NB4 (cell line): ENCODE measurements around the gene PAM.

Source experiments
- DNase-seq: peaks from one replicate; pipeline ENCODE4 v3.0.0; 2010; ENCODE audit warnings: low read depth
- H3K4me3 ChIP-seq: one replicate; pipeline ENCODE4 v1.5.1; 2011; ENCODE audit warnings: mild to moderate bottlenecking, low read depth, low read length, moderate library complexity
- MAX ChIP-seq: IDR thresholded peaks from 2 replicates; pipeline ENCODE4 v1.6.1; 2011; ENCODE audit warnings: low read depth, low read length
- MYC ChIP-seq: IDR thresholded peaks from 2 replicates; pipeline ENCODE4 v1.6.1; 2011; ENCODE audit warnings: low read depth, low read length
- POLR2A ChIP-seq: IDR thresholded peaks from 2 replicates; pipeline ENCODE4 v1.6.1; 2011; ENCODE audit warnings: mild to moderate bottlenecking; ENCODE audit not compliant: insufficient read length; ENCODE audit errors: extremely low read depth
- TF ChIP-seq, protein P1 (sequence below): IDR thresholded peaks from one replicate; pipeline ENCODE4 v1.5.1; 2012; ENCODE audit warnings: low read depth, low read length

PAM gene

GRCh38 chr5:102737161-102737560 lies 17.9 kb upstream of the PAM start:
- TF ChIP-seq MAX (no peak), POLR2A (no peak), MYC (no peak)
- TF ChIP-seq, protein P1, sequence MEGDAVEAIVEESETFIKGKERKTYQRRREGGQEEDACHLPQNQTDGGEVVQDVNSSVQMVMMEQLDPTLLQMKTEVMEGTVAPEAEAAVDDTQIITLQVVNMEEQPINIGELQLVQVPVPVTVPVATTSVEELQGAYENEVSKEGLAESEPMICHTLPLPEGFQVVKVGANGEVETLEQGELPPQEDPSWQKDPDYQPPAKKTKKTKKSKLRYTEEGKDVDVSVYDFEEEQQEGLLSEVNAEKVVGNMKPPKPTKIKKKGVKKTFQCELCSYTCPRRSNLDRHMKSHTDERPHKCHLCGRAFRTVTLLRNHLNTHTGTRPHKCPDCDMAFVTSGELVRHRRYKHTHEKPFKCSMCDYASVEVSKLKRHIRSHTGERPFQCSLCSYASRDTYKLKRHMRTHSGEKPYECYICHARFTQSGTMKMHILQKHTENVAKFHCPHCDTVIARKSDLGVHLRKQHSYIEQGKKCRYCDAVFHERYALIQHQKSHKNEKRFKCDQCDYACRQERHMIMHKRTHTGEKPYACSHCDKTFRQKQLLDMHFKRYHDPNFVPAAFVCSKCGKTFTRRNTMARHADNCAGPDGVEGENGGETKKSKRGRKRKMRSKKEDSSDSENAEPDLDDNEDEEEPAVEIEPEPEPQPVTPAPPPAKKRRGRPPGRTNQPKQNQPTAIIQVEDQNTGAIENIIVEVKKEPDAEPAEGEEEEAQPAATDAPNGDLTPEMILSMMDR: no peak
- H3K4me3 ChIP-seq: no peak overlapping the region

DNA sequence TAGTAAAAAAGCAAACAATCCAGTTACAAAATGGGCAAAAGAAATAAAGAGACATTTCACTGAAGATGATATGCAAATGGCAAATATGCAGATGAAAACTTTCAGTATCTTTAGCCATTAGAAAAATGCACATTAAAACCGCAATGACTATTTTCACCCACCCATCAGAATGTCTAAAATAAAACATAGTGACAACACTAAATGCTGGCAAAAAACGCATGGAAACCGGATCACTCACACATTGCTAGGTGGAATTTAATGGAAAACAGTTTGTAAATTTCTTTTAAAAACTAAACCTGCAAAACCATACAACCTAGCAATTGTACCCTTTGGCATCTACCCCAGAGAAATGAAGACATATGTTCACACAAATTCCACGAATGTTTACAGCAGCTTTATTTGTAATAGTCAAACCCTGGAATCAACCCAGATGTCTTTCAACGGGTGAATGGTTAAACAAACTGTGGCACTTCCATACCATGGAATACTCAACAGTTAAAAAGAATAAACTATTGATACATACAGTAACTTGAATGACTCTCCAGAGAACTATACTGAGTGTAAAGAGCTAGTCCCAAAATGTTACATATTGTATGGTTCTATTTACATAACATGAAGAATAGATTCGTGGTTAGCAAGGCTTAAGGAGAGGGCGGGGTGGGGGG lies 17.2 kb upstream of the PAM start:
- TF ChIP-seq MAX (no peak), POLR2A (no peak), MYC (no peak)
- TF ChIP-seq, protein P1: no peak
- no peak overlapping the region for H3K4me3 ChIP-seq
- no peak for DNase-seq

More at GRCh38 chr5:102737161-102737560, 17.9 kb upstream of the PAM start:
- DNase-seq: no peak

GRCh38 chr5:102740515-102740914 lies 14.6 kb upstream of the PAM start:
- no peak overlapping the region for H3K4me3 ChIP-seq
- DNase-seq: no peak
- TF ChIP-seq MAX (no peak), MYC (no peak), POLR2A (no peak)
- TF ChIP-seq, protein P1: no peak

- no peak overlapping the region for H3K4me3 ChIP-seq
- TF ChIP-seq, protein P1: no peak
- no peak for TF ChIP-seq POLR2A
- no peak for TF ChIP-seq MAX
- no peak for TF ChIP-seq MYC
- DNase-seq: no peak
Measured at GRCh38 chr5:102742215-102742614, 12.9 kb upstream of the PAM start.

DNA sequence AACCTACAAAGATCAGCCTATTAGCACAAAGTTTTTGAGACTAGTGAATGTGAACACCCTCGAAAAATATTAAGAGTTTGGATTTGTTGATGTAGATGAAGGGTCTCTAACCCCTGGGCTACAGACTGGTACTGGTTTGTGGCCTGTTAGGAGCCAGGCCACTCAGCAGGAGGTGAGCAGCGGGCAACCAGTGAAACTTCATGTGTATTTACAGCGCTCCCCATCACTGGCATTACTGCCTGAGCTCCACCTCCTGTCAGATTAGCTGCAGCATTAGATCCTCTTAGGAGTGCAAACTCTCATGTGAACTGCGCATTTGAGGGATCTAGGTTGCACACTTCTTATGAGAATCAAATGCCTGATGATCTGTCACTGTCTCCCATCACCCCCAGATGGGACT lies 11.2 kb upstream of the PAM start:
- H3K4me3 ChIP-seq: no peak overlapping the region
- no peak for DNase-seq
- no peak for TF ChIP-seq POLR2A
- TF ChIP-seq, protein P1: no peak
- TF ChIP-seq MAX: no peak
- no peak for TF ChIP-seq MYC
